HG03066 (cell line): ENCODE measurements around the gene METTL2B.
"Not testable (repeated sequence)": the region's sequence is repeated elsewhere in the genome, so short reads cannot be mapped to it uniquely, and the experiment has no call there.

ENCODE experiments used
- ATAC-seq: cut with Tn5 transposase; IDR thresholded peaks from one replicate; pipeline ENCODE4 v1.9.1; 2021; ENCODE audit warnings: low read depth; ENCODE audit not compliant: unreplicated experiment

Gene METTL2B

DNA sequence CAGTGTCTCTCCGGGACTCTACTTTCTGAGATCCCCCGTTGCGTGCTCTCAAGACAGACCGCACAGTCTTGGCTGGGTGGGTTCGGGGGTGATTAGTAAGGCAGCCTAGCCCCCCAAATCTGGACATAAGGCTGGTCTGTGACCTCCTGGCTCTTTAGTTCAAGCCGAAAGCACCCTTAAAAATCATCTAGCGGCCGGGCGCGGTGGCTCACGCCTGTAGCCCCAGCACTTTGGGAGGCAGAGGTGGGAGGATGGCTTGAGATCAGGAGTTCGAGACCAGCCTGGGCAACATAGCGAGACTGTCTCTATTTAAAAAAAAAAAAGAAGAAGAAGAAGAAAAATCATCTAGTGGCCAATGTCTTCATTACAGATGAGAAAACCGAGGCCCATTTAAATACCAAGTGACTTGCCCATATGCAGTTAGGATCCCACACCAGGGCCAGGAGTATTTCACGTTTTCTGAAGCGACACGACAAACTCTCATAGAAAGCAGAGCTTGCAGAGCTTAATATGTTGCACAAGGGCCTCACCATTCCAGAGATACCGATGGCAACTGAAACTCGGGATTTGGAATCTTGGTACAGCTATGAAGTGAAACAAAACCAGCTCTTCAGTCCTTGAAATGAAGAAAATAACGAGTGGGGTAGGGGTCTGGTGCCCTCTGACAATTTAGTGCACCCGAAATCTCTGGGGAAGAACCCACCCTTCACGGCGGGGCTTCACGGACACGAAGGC, 21.6 kb upstream of the METTL2B start:
- no peak for ATAC-seq

DNA sequence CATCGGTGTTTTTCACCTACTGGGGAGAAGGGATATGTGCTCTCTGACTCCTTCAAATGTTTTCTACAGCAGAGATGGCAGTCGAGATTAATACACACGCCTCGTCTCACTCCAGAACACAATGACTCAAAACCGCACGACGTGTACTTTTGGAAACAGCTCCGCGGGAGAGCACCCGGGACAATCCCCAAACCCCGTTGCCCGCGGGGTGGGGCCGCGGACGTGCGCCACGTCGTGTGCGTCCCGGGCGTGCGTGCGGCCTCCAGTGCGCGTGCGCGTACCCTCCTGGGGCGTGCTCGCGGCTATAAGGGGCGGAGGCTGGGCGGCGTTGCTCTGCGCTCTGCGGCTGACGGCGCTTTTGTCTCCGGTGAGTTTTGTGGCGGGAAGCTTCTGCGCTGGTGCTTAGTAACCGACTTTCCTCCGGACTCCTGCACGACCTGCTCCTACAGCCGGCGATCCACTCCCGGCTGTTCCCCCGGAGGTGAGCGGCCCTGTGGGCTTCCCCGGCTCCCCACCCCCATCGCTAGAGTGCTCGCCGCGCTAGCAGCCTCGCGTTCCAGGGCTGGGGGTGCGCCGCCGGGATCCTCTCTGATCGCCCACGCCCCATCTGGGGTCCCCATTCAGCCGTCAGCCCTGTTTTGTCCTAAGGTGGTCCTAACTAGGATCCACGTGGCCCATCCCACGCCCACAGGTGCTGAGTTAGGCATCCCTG, 20.8 kb upstream of the METTL2B start, which contains the start of gene HILPDA:
Gene HILPDA, plus strand, starts transcription at position 336 of the 712 bp plus-strand sequence. CDS start 1,391 bp downstream, outside the sequence.
- ATAC-seq = peak; percentile 77

DNA sequence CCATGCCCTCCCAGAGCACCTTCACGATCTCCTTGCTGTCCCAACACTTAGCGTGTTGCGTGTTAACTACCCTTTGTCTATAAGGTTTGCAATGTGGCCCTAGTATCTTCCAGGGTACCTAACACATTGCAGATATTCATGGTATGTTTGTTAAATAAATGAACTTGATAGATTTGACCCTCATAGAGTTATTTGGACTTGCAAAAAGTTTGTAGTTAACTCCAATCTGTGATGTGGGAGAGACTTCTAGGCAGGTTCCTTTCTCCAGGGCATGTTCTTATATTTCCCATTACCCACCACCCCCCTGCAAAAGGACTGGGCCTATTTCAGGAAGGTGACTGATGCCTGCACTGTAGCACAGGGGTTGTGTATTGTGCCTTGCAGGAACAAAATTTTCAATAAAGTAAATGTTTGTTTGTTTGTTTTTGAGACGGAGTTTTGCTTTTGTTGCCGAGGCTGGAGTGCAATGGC, 20.3 kb upstream of the METTL2B start:
- ATAC-seq = no peak

DNA sequence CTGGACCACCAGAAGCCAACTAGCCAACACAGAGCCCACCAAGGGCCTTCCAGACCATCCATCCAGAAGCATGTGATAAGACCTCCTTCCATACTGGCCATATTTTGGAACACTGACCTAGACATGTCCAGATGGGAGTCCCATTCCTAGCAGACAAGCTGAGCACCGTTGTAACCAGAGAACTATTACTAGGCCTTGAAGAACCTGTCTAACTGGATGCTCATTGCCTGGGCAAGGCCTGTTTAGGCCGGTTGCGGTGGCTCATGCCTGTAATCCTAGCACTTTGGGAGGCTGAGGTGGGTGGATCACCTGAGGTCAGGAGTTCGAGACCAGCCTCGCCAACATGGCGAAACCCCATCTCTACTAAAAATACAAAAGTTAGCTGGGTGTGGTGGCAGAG, 19.2 kb upstream of the METTL2B start:
- ATAC-seq = not testable (repeated sequence)

DNA sequence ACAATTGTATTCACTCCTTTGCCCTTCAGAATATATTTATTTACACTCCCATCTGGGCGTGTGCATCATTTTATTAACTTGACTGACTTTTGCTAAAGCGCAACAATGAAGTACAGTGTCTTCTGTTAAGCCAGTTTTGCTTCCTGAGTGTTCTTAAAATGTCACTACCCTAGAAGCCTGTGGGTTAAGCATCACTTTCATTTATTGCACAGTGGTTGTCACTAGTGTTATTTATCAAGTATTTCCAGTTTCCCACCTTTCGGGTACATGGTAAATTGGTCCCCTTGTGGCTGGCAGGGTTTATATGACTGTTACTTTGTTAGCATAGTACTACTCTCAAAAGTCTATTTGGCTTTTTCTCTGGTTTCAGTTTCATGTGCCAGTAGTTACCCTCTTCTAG, 17.6 kb upstream of the METTL2B start:
- peak; percentile 20 for ATAC-seq

DNA sequence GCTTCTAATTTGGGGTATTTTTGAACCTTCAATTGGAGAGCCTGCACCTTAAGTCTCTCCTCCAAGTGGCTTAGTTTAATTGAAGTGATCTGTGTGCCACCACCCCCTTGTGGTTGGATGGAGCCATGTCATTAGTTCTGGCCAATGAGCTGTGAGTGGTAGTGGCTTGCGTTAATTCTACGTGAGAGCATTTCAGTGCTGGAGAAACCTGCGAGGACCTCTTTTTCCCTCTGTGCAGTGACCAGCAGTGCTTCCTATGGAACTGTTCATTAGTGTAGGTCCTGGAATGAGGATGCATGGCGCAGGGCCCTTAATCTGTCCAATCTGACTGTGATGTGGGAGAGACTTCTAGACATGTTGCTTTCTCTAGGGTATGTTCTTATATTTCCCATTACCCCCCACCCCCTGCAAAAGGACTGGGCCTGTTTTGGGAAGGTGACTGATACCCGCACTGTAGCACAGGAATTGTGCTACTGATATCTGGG, 17.1 kb upstream of the METTL2B start:
- ATAC-seq = peak; percentile 37

DNA sequence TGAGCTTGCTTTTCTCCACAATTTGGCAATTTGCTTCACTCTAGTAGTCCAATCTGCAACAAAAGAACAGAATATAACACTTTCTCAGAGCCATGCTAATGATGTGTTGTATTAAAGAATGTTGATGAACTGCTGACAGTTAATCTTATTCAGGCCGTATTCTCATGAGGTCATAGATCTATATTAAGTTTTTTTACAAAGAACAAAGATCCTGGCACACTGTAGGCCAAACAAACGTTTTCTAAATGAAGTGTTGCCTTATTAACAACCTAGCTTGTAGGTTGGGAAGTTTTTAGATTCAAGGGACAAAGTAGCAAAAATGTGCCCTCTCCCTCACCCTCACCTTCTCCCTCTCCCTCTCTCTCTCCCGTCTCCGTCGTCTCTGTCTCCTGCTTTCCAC, 14.1 kb upstream of the METTL2B start:
- ATAC-seq = no peak

DNA sequence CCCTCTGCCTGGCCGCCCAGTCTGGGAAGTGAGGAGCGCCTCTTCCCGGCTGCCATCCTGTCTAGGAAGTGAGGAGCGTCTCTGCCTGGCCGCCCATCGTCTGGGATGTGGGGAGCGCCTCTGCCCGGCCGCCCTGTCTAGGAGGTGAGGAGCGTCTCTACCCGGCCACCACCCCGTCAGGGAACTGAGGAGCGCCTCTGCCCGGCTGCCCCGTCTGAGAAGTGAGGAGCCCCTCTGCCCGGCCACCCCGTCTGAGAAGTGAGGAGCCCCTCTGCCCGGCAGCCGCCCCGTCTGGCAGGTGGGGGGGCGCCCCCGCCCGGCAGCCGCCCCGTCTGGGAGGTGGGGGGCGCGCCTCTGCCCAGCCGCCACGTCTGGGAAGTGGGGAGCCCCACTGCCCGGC, 13.2 kb upstream of the METTL2B start:
- ATAC-seq = not testable (repeated sequence)

DNA sequence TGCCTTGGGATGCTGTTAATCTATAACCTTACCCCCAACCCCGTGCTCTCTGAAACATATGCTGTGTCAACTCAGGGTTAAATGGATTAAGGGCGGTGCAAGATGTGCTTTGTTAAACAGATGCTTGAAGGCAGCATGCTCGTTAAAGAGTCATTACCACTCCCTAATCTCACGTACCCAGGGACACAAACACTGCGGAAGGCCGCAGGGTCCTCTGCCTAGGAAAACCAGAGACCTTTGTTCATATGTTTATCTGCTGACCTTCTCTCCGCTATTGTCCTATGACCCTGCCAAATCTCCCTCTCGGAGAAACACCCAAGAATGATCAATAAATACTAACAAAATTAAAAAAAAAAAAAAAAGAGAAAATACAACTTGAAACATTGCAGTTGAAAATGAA, 12.6 kb upstream of the METTL2B start:
- not testable (repeated sequence) for ATAC-seq

DNA sequence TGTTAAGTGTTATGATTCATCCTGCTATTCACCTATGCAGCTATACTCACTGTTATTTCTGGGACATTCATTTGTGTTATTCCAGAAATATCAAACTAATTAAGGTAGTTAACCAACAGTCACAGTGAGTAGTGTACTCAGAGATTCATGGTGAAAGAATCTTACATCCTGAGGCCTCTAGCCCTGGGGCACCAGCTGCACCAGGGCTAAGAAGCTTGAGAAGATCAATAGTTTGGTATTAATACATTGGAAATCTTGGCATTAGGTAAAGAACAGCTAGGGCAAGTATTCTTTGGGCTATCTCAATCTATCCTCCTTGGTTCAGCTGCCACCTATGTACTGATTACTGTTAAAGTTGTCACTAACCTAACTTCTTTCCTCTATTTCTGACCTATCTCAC, 9.7 kb upstream of the METTL2B start:
- not testable (repeated sequence) for ATAC-seq

DNA sequence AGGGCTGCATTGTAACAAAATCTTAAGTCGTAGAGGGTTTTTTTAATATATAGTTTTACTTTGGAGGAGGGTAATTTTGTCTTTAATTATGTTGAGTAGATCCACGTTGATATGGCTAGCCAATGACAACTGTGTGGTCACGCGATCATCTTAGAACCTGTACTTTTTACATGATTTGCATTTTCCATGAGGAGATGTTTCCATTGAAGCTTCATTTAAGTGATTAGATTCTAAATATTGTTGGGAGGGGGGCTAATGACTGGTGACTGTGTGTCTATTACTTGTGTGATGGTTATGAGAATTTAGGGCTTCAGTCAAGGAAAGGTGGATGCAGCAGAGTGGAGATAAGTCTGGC, 765 bp downstream of the METTL2B start:
- not testable (repeated sequence) for ATAC-seq

DNA sequence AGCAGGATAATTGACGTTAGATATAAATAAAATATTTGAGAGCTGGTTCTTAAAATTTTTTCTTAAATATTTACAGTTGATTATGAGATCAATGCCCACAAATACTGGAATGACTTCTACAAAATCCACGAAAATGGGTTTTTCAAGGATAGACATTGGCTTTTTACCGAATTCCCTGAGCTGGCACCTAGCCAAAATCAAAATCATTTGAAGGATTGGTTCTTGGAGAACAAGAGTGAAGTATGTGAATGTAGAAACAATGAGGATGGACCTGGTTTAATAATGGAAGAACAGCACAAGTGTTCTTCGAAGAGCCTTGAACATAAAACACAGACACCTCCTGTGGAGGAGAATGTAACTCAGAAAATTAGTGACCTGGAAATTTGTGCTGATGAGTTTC, 2.5 kb downstream of the METTL2B start:
- not testable (repeated sequence) for ATAC-seq

DNA sequence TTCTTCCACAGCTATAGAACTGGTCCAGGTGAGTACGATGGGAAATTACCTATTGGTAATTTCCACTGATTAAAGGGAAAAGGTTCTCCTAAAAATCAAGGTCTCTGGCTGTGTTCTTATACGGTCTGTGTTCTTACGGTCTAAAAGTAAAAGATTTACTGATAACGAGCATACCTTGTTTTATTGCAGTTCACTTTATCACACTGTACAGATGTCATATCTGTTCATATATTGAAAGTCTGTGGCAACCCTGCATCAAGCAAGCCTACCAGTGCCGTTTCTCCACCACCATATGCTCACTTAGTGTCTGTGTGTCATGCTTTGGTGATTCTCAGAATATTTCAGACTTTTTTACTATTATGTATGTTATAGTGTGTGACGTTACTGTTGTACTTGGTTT, 11.6 kb downstream of the METTL2B start:
- ATAC-seq = not testable (repeated sequence)

DNA sequence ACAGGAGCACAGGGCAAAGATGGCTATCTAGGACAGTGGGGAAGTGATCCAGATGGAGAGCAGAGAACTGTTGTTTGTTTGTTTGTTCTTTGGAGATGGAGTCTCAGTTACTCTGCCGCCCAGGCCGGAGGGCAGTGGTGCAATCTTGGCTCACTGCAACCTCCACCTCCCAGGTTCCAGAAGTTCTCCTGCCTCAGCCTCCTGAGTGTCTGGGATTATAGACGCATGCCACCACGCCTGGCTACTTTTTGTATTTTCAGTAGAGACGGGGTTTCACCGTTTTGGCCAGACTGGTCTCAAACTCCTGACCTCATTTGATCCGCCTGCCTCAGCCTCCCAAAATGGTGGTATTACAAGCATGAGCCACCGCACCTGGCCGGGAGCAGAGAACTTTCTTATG, 20.9 kb downstream of the METTL2B start:
- ATAC-seq = no peak

DNA sequence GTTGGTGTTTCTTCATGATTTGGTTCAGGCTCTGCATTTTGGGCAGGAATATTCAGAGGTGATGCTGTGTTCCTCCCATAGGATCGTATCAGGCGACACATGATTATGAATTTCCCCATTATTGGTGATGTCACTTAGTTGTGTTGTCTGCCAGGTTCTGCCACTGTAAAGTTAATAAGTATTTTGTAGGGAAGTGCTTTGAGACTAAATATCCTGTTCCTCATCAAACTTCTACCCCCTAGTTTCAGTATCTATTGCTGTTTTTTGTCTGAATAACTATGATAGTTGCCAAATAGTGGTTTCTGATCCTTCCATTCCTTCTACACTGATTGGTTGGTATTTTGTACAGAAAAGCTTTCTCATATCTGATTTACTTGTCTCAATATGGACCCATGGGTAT, 28.9 kb downstream of the METTL2B start:
- not testable (repeated sequence) for ATAC-seq

DNA sequence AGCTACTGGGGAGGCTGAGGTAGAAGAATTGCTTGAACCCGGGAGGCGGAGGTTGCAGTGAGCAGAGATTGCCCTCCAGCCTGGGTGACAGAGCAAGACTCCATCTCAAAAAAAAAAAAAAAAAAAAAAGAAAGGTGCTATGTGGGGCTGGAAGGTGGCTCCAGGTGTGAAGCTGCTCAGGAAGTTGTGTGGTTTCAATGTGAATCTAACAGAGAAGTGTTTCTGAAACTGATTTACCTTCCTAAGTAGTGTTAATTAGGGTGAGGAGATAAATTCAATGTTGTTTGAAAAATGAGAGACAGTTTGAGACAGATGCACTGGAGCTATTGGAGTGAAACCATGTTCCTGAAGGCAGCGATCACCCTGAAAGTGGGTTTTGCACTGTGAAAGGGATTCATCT, 30.3 kb downstream of the METTL2B start:
- ATAC-seq = peak; percentile 60

DNA sequence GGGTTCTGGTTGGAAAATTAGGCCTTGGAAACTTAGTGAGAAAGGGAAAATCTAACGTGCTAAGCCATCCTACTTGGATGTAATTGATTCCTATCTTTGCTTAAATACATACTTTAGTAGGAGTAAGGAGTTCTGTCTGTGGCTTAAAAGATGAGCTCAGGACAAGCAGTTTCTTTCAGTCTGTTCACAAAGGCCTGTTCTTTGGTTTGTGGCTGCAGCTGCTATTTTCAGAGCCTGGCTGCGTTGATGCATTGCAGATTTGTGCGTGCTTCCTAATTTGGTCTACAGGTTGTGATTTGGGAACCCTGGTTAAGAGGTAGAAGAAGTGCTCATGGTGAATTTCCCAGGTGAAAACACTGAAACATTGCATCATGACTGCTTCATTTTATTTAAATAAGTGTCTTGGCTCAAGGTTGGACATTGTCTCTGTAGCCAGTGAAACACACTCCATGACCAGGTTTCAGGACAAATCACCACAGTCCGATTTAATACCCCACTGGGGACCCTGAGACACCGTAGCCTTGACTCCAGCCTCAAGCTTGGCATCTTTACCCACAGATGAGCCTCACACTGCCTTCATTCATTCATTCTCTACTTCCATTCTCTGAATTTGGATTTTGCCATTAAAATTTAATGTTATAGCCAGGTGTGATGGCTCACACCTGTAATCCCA, 30.9 kb downstream of the METTL2B start:
- peak; percentile 55 for ATAC-seq

DNA sequence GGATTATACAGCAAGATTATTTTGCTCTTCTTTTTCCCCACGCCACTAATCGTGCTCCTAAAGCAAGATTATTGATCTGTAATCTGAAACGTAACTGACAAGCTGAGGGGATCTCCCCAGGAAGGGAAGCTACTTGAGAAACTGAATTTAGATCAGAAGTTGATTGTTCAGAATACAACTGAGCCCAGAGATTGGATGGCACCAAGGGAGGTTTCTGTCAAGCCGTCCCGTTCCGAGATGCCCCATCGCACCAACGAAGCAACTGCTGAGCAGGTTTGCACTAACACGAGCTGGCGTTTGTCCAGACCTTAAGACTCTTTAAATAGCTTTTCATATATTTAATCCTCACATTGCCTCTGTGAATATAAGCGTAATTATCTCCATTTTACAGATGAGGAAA, 35.1 kb downstream of the METTL2B start:
- ATAC-seq = not testable (repeated sequence)

DNA sequence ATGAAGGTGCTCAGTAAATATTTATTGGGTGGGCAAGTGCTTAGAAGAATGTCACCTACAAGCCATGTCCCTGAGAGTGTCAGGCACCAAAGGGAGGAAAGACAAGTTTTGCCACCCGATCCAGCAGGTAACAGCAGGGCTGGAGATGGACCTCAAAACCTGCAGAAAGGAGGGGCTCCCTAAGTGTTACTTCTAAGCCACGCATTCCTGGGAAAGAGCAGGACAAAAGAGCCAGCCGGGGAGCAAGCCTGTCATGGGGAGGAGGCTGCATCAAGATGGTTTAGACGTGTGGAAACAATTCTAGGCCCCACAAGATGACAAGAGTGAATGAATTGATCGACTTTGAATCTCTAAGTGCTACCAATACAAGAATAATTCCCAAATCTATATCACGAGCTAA, 38.7 kb downstream of the METTL2B start:
- not testable (repeated sequence) for ATAC-seq

DNA sequence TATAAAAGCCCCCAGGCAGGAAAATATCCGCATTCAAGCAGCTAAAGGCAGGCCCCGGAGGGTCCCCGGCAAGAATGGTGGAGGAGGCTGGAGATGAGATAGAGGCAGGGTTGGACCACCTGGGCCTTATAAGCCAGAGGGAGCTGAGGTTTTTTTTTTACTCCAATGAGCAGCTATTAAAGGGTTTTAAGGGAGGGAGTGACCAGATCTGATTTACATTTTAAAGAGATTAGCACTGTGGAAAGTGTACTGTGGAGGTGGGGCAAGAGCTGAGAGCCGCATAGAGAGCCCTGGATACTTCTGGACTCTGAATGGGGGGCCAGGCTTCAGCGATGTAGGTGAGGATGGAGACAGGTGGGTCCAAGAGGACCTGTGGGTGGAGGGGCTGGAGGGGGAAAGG, 40.5 kb downstream of the METTL2B start:
- not testable (repeated sequence) for ATAC-seq
